SW480 (cell line): ENCODE results near the gene ARPC1B.

ENCODE experiments used
- DNase-seq: peaks from one replicate; pipeline ENCODE4 v3.0.0-alpha.2; 2016; ENCODE audit warnings: low spot score

ARPC1B gene

GRCh38 chr7:99389772-99390171 is 15.2 kb downstream of the ARPC1B start:
- DNase-seq: no peak

GRCh38 chr7:99390941-99391602 is 16.5 kb downstream of the ARPC1B start:
- DNase-seq: no peak

GRCh38 chr7:99392046-99392445 is 17.5 kb downstream of the ARPC1B start:
- DNase-seq: peak; percentile 77

DNA sequence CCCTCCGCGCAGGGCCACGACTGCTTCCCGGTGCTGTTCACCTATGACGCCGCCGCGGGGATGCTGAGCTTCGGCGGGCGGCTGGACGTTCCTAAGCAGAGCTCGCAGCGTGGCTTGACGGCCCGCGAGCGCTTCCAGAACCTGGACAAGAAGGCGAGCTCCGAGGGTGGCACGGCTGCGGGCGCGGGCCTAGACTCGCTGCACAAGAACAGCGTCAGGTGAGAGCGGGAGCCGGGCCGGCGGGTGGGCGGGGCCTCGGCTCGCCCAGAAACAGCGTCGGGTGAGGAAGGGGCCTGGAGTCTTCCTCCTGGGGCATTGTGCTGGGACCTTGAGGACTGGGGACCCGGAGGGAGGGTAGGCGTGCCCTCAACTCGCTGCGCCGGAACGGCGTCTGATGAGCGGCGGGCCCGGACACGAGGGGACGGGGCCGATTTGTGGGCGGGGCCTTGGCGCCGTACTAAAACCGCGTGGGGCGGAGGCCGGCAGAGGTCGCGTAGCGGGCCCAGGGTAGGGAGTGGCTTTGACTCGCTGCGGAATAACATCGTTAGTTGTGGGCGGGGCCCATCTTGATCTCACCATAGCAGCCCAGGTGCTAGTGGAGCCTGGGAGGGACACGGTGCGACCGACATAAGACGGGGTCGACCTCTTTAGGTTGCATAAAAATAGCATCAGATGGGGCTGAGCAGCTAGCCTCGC is 18.3 kb downstream of the ARPC1B start:
- DNase-seq: peak; percentile 97

- peak; percentile 77 for DNase-seq
Measured at GRCh38 chr7:99393355-99394187, 19.0 kb downstream of the ARPC1B start.

DNA sequence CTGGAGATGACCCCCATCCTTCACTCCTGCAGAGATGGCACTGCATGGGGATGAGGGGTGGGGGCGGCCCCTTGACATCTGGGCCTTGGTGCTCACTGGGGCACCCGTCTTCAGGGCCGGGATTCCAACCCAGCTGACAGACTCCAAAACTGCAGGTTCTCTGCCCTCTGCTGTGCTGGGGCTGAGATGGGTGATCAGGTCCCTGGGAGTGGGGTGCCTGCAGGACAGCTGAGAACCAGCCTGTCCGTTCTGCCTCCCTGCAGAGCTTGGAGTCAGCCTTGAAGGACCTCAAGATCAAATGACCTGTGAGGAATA is 19.6 kb downstream of the ARPC1B start:
- no peak for DNase-seq

- DNase-seq: no peak
Measured at GRCh38 chr7:99395616-99396327, 21.2 kb downstream of the ARPC1B start.

DNA sequence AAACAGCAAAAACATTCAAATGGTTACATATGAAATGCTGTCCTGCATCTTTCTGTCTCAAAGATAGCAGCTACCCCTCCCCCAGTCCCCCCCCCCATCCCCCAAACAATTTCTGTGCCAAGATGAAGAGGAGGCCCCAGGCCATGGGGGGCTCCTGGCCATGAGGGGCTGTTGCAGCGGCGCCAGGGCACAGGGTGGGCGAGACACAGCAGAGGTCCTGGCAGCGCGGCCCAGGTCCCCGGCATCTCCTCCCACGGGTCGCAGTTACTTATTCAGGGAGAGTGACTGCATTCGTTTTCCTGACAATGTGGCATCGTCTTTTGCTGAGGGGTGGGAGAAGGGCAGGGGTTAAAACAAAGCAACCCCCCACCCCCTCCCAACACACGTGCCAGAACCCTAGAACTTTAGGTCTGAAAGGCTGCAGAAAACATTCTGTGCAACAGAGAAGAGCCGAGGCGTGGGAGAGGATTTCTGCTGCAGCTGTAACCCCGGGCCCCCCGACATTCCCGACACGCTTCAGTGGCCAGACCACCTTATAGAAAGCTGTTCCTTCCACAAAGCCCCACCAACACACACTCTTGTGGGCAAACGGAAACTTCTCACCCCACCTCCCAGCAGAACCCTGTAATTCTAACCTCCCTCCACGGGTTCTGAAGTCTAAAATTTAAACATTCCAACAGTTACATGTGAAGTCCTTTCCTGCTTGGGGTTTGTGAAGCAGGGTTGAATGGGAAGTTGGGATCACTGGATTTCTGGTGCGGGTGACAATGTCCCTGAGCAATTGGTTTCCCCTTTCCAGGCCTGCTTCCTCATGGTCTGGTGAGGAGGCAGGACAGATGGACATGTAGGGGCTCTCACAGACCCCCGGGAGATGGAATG is 22.1 kb downstream of the ARPC1B start:
- DNase-seq: no peak

GRCh38 chr7:99397297-99397983 is 22.9 kb downstream of the ARPC1B start:
- DNase-seq: no peak

DNA sequence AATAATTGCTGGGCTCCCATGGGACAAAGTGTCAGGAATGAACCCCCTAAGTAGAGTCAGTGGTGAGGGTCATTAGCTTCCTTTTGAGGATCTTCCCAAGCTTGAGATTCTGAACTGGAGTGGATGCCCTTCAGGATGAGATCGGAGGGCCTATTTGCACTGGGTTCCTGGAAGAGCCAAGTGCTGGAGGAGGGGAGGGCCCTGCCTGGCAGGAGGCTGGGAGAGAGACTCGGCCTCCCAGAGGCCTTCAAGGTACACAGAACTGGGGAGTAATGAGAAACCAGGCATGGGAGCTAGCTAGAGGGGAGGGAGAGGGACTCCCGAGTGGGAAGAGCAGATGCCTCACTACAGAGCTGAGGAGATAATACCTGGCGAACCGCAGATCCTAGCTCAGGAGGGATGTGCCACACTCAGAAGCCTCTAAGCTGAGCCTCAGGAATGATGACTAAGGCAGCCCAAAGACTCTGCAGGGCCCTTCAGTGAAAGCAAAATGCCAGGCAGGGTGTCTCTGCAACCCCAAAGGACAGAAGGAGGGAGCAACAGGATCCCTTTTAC is 24.4 kb downstream of the ARPC1B start:
- no peak for DNase-seq

DNA sequence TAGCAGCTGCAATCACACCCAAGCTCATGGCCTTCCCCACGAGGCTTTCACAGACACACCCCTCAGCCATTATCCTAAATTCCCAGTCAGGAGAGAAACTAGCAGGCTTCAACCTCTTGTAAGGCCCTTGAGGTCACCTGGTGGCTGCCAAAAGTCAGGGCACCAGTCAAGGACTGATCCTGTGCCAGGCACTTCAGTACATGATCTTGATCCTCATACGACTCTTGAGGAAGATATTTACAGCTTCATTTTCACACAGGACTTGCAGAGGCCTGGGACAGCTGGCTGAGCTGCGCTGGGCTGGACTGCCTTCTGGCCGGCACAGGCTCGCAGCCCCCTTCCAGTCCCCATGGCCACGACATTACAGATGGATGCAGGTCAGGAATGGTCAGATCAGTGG is 25.1 kb downstream of the ARPC1B start:
- no peak for DNase-seq

DNA sequence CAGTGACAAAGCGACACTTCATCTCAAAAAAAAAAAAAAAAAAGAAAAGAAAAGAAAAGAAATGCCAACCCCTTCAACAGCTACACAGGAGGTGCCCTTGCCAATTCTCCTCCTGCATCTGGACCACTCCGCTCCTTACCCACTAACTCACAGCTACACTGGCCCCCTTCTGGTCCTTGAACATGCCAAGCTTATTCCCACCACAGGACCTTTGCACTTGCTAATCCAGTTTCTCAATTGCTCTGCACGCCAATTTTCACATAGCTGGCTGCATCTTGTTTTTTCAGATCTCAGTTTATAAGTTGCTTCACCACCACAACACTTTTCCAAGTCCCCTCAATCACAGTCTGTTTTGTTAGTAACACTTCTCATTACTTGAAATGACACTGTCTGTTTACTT is 28.3 kb downstream of the ARPC1B start:
- no peak for DNase-seq

GRCh38 chr7:99403764-99404163 is 29.2 kb downstream of the ARPC1B start:
- no peak for DNase-seq

DNA sequence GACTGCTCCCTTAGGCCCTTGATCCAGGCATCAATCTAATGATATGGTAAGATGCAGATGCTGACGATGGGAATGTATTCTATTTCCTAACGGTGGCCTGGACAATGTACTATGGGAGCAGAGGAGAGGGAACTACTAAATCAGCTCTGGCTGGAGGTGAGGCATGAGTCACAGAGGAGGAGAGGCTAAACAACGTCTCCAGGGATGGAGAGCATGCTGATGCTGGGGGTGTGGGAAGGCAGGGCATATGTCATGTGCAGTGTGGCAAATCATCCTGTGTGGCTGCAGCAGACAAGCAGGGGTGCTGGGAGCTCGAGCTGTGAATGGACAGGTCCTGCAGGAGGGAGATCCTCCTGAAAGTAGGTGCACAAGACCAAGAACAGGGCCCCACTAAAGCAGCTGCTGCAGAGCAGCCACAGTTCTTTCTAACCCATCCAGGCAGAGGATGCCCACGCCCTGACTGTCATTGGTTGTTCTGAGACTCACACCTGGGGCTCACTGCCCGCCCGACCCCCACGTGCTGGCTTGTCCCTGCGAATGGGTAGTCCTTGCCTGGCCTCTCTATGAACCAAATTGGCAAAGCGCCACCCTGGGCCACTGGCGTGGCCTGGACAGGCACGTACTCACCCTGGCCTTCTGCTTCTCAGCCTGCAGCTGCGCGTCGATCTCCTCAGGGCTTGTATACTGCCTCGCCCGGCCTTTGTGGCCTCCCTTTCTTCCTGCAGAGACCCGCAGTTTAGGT is 29.9 kb downstream of the ARPC1B start:
- DNase-seq: no peak

DNA sequence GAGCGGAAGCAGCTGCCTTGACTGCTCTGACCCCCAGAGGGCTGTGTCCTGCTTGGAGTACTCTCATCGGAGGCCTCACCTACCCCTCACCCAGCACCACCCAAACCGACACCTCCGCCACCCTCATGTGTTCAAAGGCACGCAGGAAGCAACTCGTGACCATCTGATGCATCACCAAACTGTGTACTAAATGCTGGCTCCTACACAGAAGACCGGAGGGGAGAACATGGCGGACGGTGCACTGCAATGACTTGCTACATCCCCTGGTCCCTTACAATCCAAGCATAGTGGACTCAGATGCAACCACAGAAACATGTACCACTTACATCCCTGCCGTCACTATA is 30.4 kb downstream of the ARPC1B start:
- DNase-seq: no peak

DNA sequence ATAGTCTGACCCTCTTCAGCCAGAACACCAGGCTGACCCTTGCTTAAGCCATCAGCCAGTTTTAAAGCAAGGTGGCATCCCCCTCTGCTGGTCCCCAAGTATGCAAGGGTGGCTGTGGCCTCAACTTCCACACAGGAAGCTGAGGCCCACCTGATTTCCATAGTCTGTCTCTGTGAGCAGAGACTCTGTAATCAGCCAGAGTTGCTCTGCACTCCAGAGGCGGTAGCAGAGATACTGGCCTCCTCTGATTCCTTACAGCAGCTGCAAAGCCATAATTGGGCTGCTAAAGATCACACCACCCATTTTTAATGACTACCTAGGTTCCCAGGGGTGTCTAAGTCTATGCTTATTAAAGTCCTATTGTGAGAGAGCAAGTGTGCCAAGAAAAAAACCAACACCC is 32.0 kb downstream of the ARPC1B start:
- DNase-seq: no peak

DNA sequence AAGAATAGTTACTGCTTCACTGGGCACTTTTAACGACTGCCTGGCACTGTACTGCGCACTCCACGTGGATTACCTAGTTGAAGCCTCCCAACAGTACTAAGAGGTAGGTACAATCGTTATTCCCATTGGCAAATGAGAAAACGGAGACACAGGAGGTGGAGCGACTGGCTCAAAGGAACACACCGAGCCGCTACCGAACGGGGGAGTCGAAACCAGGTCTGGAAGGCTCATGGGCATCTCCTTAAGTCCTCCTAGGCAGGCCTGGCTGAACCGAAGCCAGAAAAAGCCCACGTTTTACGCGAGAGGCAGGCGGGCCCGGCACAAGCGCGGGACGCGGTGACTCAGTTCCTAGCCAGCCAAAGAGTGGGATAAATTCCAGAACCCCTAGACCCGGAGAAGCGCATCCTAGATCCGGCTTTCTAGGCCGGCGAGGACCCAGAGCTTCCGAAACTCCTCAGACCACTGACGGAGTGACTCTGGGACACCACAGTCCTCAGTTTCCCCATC is 33.4 kb downstream of the ARPC1B start:
- peak; percentile 73 for DNase-seq

DNA sequence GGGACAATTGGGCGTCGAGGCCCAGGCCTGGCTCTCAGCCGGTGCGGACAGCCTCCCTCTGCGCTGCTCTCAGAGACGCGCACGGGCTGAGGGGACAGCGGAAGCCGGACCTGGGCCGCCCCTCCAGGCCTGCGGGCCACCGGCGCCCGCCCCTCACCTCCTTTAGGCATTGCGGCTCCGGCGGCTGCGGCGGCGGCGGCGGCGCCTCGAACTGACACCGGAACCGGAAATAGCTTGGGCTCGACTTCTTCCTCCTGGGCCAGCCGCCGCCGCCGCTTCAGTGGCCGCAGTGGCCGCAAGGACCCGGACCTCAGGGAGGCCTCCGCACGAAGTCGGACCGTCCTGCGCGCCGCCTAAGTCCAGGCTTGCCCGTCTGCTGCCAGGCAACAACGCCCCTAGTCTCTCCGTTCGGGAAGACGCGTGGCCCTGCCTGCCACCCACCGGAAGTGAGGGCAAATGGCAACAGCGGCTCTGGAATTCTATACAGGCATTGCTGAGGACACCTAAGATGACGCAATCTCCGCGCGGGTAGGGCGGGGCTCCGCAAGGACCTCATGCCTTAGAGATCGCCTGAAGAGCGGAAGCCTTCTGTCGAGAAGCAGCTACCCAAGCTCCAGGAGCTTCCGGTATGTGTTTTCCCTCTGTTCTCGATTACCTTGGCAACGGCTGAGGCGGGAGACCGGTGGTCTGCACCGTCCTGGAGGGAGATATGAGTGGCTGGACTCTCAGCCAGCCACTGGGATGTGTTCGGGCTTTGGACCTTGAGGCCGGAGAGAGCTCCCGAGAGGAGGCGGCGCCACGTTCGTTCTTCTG is 34.1 kb downstream of the ARPC1B start, which contains the start of the genes BUD31 and PDAP1:
Gene BUD31 (plus strand): TSS at position 591 of the 813 bp plus-strand sequence. CDS start 2,124 bp downstream, outside the sequence.
Gene PDAP1 (minus strand): TSS at position 219 of the 813 bp plus-strand sequence. CDS start 49 bp downstream, at position 170.
- DNase-seq: peak; percentile 98

GRCh38 chr7:99409192-99409572 is 34.7 kb downstream of the ARPC1B start:
- DNase-seq: peak; percentile 52
